Left renal cortex interstitium (tissue), 4 donors: ENCODE measurements around the gene LRRC10. TPM values are rescaled to one million over a fixed set of nuclear protein-coding genes. Genes with fewer than 3 reads are reported as not detected.

Experiments
- DNase-seq, 4 donors: peaks; one replicate each; pipeline ENCODE4 v3.0.0-alpha.2; 2013; ENCODE audit warnings: low read depth in 4 of 4, low spot score in 2 of 4, missing footprints in 1 of 4
- polyA plus RNA-seq, 4 donors: library from polyadenylated mRNA; unstranded; fragments of 120-200 nt; gene quantifications; one replicate each; pipeline ENCODE4 v1.2.1, GENCODE V29; 2013; ENCODE audit not compliant: insufficient read length in 4 of 4

Gene LRRC10
- polyA plus RNA-seq, result not detected

GRCh38 chr12:69610729-69611128 is at the start of gene LRRC10:
Gene LRRC10 (minus strand): TSS chr12:69610907. CDS start chr12:69610838, 69 bp downstream.
- DNase-seq, result no peak

- no peak for DNase-seq
Measured at GRCh38 chr12:69660164-69660863, 49.6 kb upstream of the LRRC10 start.

GRCh38 chr12:69658203-69658602 is 47.5 kb upstream of the LRRC10 start:
- no peak for DNase-seq

GRCh38 chr12:69657376-69658137 is 46.9 kb upstream of the LRRC10 start:
- DNase-seq, result peak; percentile 14 to 64 (median 32)

GRCh38 chr12:69655616-69656340 is 45.1 kb upstream of the LRRC10 start:
- peak in 1 of 4 donors; percentile 6 for DNase-seq

- DNase-seq, result no peak
Measured at GRCh38 chr12:69653703-69654102, 43.0 kb upstream of the LRRC10 start.

GRCh38 chr12:69651922-69652321 is 41.2 kb upstream of the LRRC10 start:
- DNase-seq, result no peak

GRCh38 chr12:69649529-69649928 is 38.8 kb upstream of the LRRC10 start:
- no peak for DNase-seq

- no peak for DNase-seq
Measured at GRCh38 chr12:69648476-69648875, 37.8 kb upstream of the LRRC10 start.

- DNase-seq, result no peak
Measured at GRCh38 chr12:69647178-69647577, 36.5 kb upstream of the LRRC10 start.

GRCh38 chr12:69645031-69645430 is 34.3 kb upstream of the LRRC10 start:
- DNase-seq, result no peak

GRCh38 chr12:69644511-69644910 is 33.8 kb upstream of the LRRC10 start:
- no peak for DNase-seq

GRCh38 chr12:69642531-69642930 is 31.8 kb upstream of the LRRC10 start:
- DNase-seq, result no peak

- DNase-seq, result no peak
Measured at GRCh38 chr12:69641546-69641945, 30.8 kb upstream of the LRRC10 start.

- DNase-seq, result peak in 3 of 4 donors; percentile 10 to 51 (median 15)
Measured at GRCh38 chr12:69639400-69640016, 28.8 kb upstream of the LRRC10 start.

GRCh38 chr12:69633061-69633460 is 22.4 kb upstream of the LRRC10 start:
- DNase-seq, result no peak

- DNase-seq, result no peak
Measured at GRCh38 chr12:69630191-69630590, 19.5 kb upstream of the LRRC10 start.

- DNase-seq, result no peak
Measured at GRCh38 chr12:69627501-69627900, 16.8 kb upstream of the LRRC10 start.

GRCh38 chr12:69623970-69624369 is 13.3 kb upstream of the LRRC10 start:
- DNase-seq, result no peak

GRCh38 chr12:69621551-69621950 is 10.8 kb upstream of the LRRC10 start:
- no peak for DNase-seq

GRCh38 chr12:69620921-69621320 is 10.2 kb upstream of the LRRC10 start:
- DNase-seq, result no peak
